ENCODE measurements around the gene MN1.

DNA sequence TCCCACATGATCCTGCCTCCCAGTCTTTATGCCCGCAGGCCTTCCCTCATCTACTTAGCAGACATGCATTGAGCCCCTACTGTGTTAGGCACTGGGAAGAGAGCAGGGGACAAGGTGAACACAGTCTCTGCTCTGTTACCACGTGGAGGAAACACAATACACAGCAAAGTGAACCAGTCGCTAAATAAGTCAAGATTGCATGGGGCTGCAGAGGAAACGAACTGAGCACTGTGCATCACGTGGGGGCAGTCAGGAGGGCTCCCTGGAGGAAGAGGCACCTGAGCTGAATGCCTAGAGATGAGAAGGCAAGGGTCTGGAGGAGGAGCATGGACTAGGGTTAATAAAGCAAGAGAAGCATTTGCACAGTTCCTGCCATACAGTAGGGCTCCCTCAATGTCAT is 102.7 kb downstream of the MN1 start:
- TF ChIP-seq YY1 (IDR thresholded peaks at IDR 0.05; ENCODE audit: low read depth, low read length), result no peak
- TF ChIP-seq POLR2A (IDR thresholded peaks at IDR 0.05; ENCODE audit: control extremely low read depth in 1 of 2, low read depth in 2 of 2, low read length in 2 of 2), result no peak
